ENCODE data around the gene ARL14.

ARL14 gene

GRCh38 chr3:160676547-160677303 lies at the start of gene ARL14:
Gene ARL14, plus strand, starts transcription at chr3:160677160. Its CDS starts 187 bp downstream, at chr3:160677347.
- no peak for DNase-seq

- DNase-seq, result no peak
Measured at GRCh38 chr3:160629491-160629890, 47.5 kb upstream of the ARL14 start.

GRCh38 chr3:160633361-160634083 lies 43.4 kb upstream of the ARL14 start:
- DNase-seq, result no peak

- DNase-seq, result no peak
Measured at GRCh38 chr3:160635213-160635612, 41.7 kb upstream of the ARL14 start.

GRCh38 chr3:160637086-160637485 lies 39.9 kb upstream of the ARL14 start:
- DNase-seq, result no peak

GRCh38 chr3:160638184-160638583 lies 38.8 kb upstream of the ARL14 start:
- DNase-seq, result no peak

- no peak for DNase-seq
Measured at GRCh38 chr3:160641665-160642309, 35.2 kb upstream of the ARL14 start.

- DNase-seq, result no peak
Measured at GRCh38 chr3:160643994-160644393, 33.0 kb upstream of the ARL14 start.

GRCh38 chr3:160644491-160644890 lies 32.5 kb upstream of the ARL14 start:
- no peak for DNase-seq

- DNase-seq, result no peak
Measured at GRCh38 chr3:160648701-160649100, 28.3 kb upstream of the ARL14 start.

- DNase-seq, result no peak
Measured at GRCh38 chr3:160649596-160649995, 27.4 kb upstream of the ARL14 start.

- no peak for DNase-seq
Measured at GRCh38 chr3:160653512-160653911, 23.4 kb upstream of the ARL14 start.

- DNase-seq, result no peak
Measured at GRCh38 chr3:160660902-160661301, 16.1 kb upstream of the ARL14 start.

GRCh38 chr3:160661660-160662059 lies 15.3 kb upstream of the ARL14 start:
- no peak for DNase-seq

GRCh38 chr3:160665231-160665630 lies 11.7 kb upstream of the ARL14 start:
- DNase-seq, result no peak

- DNase-seq, result no peak
Measured at GRCh38 chr3:160665784-160666526, 11.0 kb upstream of the ARL14 start.

GRCh38 chr3:160667452-160667851 lies 9.5 kb upstream of the ARL14 start:
- DNase-seq, result no peak

- no peak for DNase-seq
Measured at GRCh38 chr3:160668454-160668853, 8.5 kb upstream of the ARL14 start.

GRCh38 chr3:160671231-160671630 lies 5.7 kb upstream of the ARL14 start:
- DNase-seq, result no peak

GRCh38 chr3:160671995-160672394 lies 5.0 kb upstream of the ARL14 start:
- DNase-seq, result no peak

- DNase-seq, result no peak
Measured at GRCh38 chr3:160673188-160673587, 3.8 kb upstream of the ARL14 start.

GRCh38 chr3:160675566-160676124 lies 1.3 kb upstream of the ARL14 start:
- DNase-seq, result no peak

GRCh38 chr3:160677459-160677881 lies 510 bp downstream of the ARL14 start:
- DNase-seq, result no peak

Data from NCI-H510A treated with DMSO at 0.1 percent for 48 hours (cell line).